Epithelial cell of esophagus (primary cell): ENCODE data around the gene VPS8.

Experiments
- DNase-seq: peaks from one replicate; pipeline ENCODE4 v3.0.0; 2010; ENCODE audit warnings: low read depth
- H3K4me3 ChIP-seq: 2 replicates; pipeline ENCODE4 v1.5.1; 2011; ENCODE audit warnings: mild to moderate bottlenecking, low read length, control low read depth
- TF ChIP-seq, protein P1 (sequence below): IDR thresholded peaks from 2 replicates; pipeline ENCODE4 v1.5.1; 2011; ENCODE audit warnings: low read depth, mild to moderate bottlenecking, low read length, control low read depth, inconsistent platforms; ENCODE audit not compliant: insufficient read depth; ENCODE audit errors: missing control alignments

Gene VPS8

DNA sequence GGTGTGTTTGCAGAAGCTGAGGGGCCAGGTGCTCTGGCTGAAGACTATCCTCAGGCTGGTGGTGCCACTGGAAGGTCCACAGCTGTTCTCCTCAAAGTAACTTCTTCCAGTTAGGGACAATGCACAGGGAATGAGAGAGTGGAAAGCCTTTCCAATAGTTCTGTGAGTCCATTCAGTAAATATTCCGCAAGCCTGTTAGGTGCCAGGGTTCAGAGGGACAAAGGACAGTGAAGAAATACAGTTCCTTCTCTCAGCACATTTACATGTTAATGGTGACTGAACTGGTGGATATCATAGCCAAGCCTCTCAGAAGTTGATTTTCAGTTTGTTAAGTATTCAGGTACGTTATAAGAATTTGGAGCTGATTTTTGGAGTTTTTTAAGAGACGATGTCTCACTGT is 218.4 kb downstream of the VPS8 start:
- no peak for DNase-seq
- H3K4me3 ChIP-seq = no peak overlapping the region
- TF ChIP-seq, protein P1, sequence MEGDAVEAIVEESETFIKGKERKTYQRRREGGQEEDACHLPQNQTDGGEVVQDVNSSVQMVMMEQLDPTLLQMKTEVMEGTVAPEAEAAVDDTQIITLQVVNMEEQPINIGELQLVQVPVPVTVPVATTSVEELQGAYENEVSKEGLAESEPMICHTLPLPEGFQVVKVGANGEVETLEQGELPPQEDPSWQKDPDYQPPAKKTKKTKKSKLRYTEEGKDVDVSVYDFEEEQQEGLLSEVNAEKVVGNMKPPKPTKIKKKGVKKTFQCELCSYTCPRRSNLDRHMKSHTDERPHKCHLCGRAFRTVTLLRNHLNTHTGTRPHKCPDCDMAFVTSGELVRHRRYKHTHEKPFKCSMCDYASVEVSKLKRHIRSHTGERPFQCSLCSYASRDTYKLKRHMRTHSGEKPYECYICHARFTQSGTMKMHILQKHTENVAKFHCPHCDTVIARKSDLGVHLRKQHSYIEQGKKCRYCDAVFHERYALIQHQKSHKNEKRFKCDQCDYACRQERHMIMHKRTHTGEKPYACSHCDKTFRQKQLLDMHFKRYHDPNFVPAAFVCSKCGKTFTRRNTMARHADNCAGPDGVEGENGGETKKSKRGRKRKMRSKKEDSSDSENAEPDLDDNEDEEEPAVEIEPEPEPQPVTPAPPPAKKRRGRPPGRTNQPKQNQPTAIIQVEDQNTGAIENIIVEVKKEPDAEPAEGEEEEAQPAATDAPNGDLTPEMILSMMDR = no peak

DNA sequence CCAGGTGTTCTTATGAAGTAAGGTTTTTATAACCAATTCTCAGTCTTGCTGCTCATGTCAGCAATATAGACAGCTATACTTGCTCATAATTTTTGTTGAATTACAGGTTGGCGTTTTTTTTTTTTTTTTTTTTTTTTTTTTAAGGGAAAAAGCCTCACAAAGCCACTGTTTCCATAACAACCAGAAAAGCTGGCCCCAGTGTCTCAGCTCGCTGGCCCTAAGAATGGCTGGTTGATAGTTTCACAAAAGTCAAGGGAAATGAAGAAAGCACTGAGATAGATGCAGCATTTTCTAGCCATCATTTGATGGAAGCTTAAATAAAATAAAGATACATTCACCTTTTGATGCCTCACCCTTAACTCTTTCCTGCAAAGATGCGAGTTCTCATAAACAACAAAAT is 219.0 kb downstream of the VPS8 start:
- TF ChIP-seq, protein P1 = no peak
- no peak for DNase-seq
- no peak overlapping the region for H3K4me3 ChIP-seq

DNA sequence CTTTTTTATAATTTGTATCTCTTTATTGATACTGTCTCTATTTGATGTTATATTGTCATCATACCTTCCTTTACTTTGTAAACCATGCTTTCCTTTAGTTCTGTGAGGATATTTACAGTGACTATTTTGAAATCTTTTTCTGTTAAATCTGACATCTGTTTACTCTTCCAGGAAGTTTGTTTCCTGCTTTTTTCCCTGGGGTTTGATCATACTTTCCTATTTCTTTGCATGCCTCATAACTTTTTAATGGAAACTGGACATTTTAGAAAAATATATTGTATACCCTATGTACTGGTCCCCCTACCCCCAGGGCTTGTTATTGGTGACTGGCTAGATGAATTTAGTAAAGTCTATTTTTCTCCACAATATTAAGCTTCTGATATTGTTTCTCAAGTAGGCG is 225.8 kb downstream of the VPS8 start:
- no peak overlapping the region for H3K4me3 ChIP-seq
- TF ChIP-seq, protein P1 = no peak
- no peak for DNase-seq

DNA sequence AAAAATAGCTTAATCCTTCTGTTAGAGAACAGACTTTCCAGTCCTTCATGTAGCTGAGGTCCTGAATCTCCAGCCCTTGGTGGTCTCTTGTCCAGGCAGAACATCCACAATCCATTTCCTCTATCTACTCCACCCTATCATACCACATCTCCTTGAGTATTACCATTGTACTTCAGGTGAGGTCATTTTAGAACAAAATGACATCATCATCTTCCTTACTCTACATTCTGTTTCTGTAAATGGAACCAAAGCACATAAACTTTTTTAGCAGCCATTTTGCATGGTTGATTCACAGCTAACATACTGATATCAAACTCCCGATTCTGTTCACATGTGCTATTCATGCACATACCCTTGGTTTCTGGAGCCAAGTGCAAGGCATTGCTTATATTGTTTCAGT is 228.5 kb downstream of the VPS8 start:
- H3K4me3 ChIP-seq = no peak overlapping the region
- no peak for DNase-seq
- TF ChIP-seq, protein P1 = no peak

DNA sequence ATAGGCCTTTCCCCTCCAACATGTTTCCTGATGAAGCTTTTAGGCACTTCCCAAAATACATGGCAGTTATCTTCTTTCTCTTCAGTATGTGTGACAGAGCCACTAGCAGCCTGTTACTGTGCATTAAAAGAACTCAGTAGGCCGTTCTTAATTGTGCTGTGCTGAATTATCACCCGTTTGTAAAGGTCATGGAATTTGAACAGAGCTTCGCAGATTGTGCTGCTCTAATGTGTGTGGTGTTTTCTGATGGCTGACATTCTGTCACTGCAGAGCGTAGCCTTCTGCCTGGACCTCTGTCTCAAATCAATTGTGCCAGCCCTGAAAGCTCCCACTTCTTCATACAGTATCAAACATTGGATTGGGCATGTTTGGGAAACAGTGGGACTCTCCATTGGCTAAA is 229.6 kb downstream of the VPS8 start:
- TF ChIP-seq, protein P1 = no peak
- H3K4me3 ChIP-seq = no peak overlapping the region
- no peak for DNase-seq

DNA sequence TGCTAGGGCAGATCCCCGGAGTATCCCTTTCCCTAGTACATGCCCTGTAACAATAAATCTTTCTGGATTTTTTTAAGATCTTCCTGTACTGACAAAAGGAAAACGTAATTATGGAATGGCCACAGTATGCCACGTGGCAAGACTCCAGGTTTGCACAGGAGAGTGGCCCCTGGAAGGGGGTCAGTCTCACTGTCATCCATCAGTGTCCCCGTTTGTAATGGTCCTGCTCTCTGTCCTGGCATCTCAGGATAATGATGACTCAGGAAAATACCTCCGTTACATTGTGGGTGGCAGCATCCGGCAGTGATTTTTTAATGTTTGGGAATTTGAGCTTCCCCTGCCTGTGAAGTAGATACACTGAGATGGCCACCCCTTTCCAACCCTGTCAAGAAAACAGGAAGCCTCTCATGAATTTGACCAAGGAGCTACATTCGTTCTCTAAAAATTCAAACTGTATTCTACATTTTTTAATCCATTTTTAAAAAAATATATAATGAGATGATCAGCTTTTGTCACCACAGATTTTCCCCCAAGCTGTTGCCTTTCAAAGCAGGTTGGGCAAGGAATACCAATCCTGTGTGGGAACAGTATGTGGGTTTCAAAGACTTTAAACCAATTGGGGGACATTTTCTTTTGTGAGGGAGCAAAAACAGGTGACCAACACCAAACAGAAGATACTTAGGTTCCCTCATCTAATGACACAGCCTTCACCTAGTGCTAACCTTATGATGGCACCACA is 230.5 kb downstream of the VPS8 start:
- DNase-seq = no peak
- H3K4me3 ChIP-seq = no peak overlapping the region
- TF ChIP-seq, protein P1 = no peak

GRCh38 chr3:185046164-185046515 is 234.2 kb downstream of the VPS8 start:
- no peak for DNase-seq
- TF ChIP-seq, protein P1 = no peak
- no peak overlapping the region for H3K4me3 ChIP-seq
